ENCODE data around the gene RIIAD1. TPM values are rescaled to one million over a fixed set of nuclear protein-coding genes. Genes with fewer than 3 reads are reported as not detected.

The RIIAD1 gene
- total RNA-seq, 1 donor from 2014 or later, result not detected

- H3K36me3 ChIP-seq, result no peaks in the 10 kb centered on the region
- peaks cover 4% of the 10 kb centered on the region for H3K4me1 ChIP-seq
- peaks cover 3% of the 10 kb centered on the region for H3K9me3 ChIP-seq
- intact Hi-C loops (cut with DNase I), result no loop called here
- no peaks in the 10 kb centered on the region for H3K27me3 ChIP-seq
- no peak overlapping the region for H3K4me3 ChIP-seq
- no peak for TF ChIP-seq CTCF (IDR thresholded peaks at IDR 0.05)
- no peak for ATAC-seq
- DNase-seq, result no peak
- H3K27ac ChIP-seq, result no peak overlapping the region
Measured at GRCh38 chr1:151741516-151741915, 20.2 kb downstream of the RIIAD1 start.

- Histone ChIP-seq H3K4me3 (no peak overlapping the region), H3K27me3 (no peaks in the 10 kb centered on the region), H3K36me3 (peaks cover 33% of the 10 kb centered on the region), H3K27ac (no peak overlapping the region), H3K4me1 (no peaks in the 10 kb centered on the region), H3K9me3 (no peaks in the 10 kb centered on the region)
- TF ChIP-seq CTCF (IDR thresholded peaks at IDR 0.05), result no peak
- intact Hi-C loops (cut with DNase I), result no loop called here
- no peak for ATAC-seq
- DNase-seq, result no peak
Measured at GRCh38 chr1:151756291-151756690, 35.0 kb downstream of the RIIAD1 start.

GRCh38 chr1:151759241-151759640, 37.9 kb downstream of the RIIAD1 start:
- ATAC-seq, result no peak

GRCh38 chr1:151760597-151761385, 39.5 kb downstream of the RIIAD1 start:
- ATAC-seq (no peak), DNase-seq (no peak)
- Histone ChIP-seq H3K9me3 (no peaks in the 10 kb centered on the region), H3K27ac (no peak overlapping the region), H3K4me1 (peaks cover 11% of the 10 kb centered on the region), H3K4me3 (no peak overlapping the region), H3K36me3 (peaks cover 42% of the 10 kb centered on the region), H3K27me3 (no peaks in the 10 kb centered on the region)
- TF ChIP-seq CTCF (IDR thresholded peaks at IDR 0.05), result no peak
- intact Hi-C loops (cut with DNase I), result no loop called here

More at GRCh38 chr1:151759241-151759640, 37.9 kb downstream of the RIIAD1 start:
- no peak for TF ChIP-seq CTCF (IDR thresholded peaks at IDR 0.05)
- Histone ChIP-seq H3K27ac (no peak overlapping the region), H3K4me3 (no peak overlapping the region), H3K36me3 (peaks cover 42% of the 10 kb centered on the region), H3K27me3 (no peaks in the 10 kb centered on the region), H3K9me3 (no peaks in the 10 kb centered on the region), H3K4me1 (peaks cover 9% of the 10 kb centered on the region)
- no peak for DNase-seq
- intact Hi-C loops (cut with DNase I), result no loop called here

GRCh38 chr1:151762941-151763921, 41.9 kb downstream of the RIIAD1 start, which contains the start of gene MRPL9:
TSS of gene MRPL9 (minus strand) at chr1:151763496. CDS start at chr1:151763479, 17 bp downstream.
- Histone ChIP-seq H3K27ac (peak within 1 kb of the TSS; percentile 91), H3K4me1 (peaks cover 11% of the 10 kb centered on the region), H3K9me3 (no peaks in the 10 kb centered on the region), H3K4me3 (peak within 1 kb of the TSS; percentile 67), H3K36me3 (peaks cover 38% of the 10 kb centered on the region), H3K27me3 (no peaks in the 10 kb centered on the region)
- intact Hi-C loops (cut with DNase I), result no loop called here
- no peak for TF ChIP-seq CTCF (IDR thresholded peaks at IDR 0.05)
- ATAC-seq (peak; percentile 98), DNase-seq (peak; percentile 92)

Data from upper lobe of right lung (tissue), 1 donor.